Endothelial cell of umbilical vein (primary cell): ENCODE results near the gene CSNK1D. TPM values are rescaled to one million over a fixed set of nuclear protein-coding genes. Genes with fewer than 3 reads are reported as not detected.

Source experiments
- BruUV-seq: library from RNA; stranded (reverse); fragments of 400-500 nt; replicated peaks from 2 replicates; lab custom pipeline; 2021; lab: Mats Ljungman, UMichigan
- CTCF ChIA-PET: fragments of 300-600, 350-600 bp; sonication (Branson Sonifier 250); formaldehyde crosslinking; loops from one replicate; lab custom pipeline; 2021; ENCODE audit warnings: antibody characterized with exemption, inconsistent platforms; lab: Charles Lee
- POLR2A ChIA-PET: fragments of 300-600, 350-600 bp; sonication (Branson Sonifier 250); formaldehyde crosslinking; loops from one replicate; lab custom pipeline; 2021; ENCODE audit warnings: antibody characterized with exemption, inconsistent platforms; lab: Charles Lee
- DNase-seq: peaks from one replicate; pipeline ENCODE4 v3.0.0-alpha.2; 2011; ENCODE audit warnings: low read depth, low spot score
- FAIRE-seq: peaks from 2 replicates; lab custom pipeline; 2011; peaks lifted over from hg19 to GRCh38; lab: Jason Lieb, UNC
- H2AFZ ChIP-seq: 2 replicates; pipeline ENCODE4 v1.6.0; 2012; ENCODE audit warnings: low read depth, low read length, control low read depth, inconsistent platforms
- H3K27ac ChIP-seq: 2 replicates; pipeline ENCODE4 v1.5.1; 2011; ENCODE audit warnings: low read depth, mild to moderate bottlenecking, control low read depth, low read length, moderate library complexity; ENCODE audit not compliant: insufficient read depth
- H3K27me3 ChIP-seq, 2 experiments: 2 replicates each; pipeline versions ENCODE4 v1.6.0 to v1.6.1; 2011; ENCODE audit warnings: low read length in 2 of 2, mixed read lengths in 1 of 2; ENCODE audit not compliant: control insufficient read depth in 2 of 2, insufficient read depth in 2 of 2
- H3K36me3 ChIP-seq, 2 experiments: 2 replicates in 1 of 2; 3 replicates in 1 of 2; pipeline ENCODE4 v1.5.1; 2011; ENCODE audit warnings: low read length in 2 of 2, mild to moderate bottlenecking in 1 of 2, moderate library complexity in 1 of 2; ENCODE audit not compliant: control insufficient read depth in 2 of 2, insufficient read depth in 2 of 2; ENCODE audit errors: extremely low read depth in 1 of 2
- H3K4me1 ChIP-seq: 3 replicates; pipeline ENCODE4 v1.5.1; 2011; ENCODE audit warnings: mild to moderate bottlenecking, low read length; ENCODE audit not compliant: control insufficient read depth, insufficient read depth; ENCODE audit errors: extremely low read depth
- H3K4me2 ChIP-seq: 2 replicates; pipeline ENCODE4 v1.6.1; 2011; ENCODE audit warnings: low read length, control low read depth, mixed read lengths; ENCODE audit not compliant: insufficient read depth
- H3K4me3 ChIP-seq, 3 experiments: fragments of 200-600 bp in 1 of 3; sonication (generic), shearing (Covaris generic) in 1 of 3; replicated peaks in 1 of 3; 2 replicates each; pipeline ENCODE4 v1.5.1; 2011 to 2016; ENCODE audit warnings: control low read depth in 3 of 3, low read length in 3 of 3, mild to moderate bottlenecking in 2 of 3, inconsistent platforms in 1 of 3, low read depth in 1 of 3, moderate library complexity in 1 of 3; ENCODE audit not compliant: insufficient read depth in 1 of 3
- H3K79me2 ChIP-seq: 2 replicates; pipeline ENCODE4 v1.6.0; 2012; ENCODE audit warnings: low read length, inconsistent platforms; ENCODE audit not compliant: control insufficient read depth, insufficient read depth
- H3K9ac ChIP-seq: replicated peaks from 2 replicates; pipeline ENCODE3; 2011; ENCODE audit warnings: low read length, control low read depth; ENCODE audit not compliant: insufficient read depth; ENCODE audit errors: extremely low read depth
- H3K9me1 ChIP-seq: replicated peaks from 3 replicates; pipeline ENCODE4 v1.6.0; 2011; ENCODE audit warnings: mild to moderate bottlenecking, low read length; ENCODE audit not compliant: control insufficient read depth, insufficient read depth; ENCODE audit errors: extremely low read depth
- H3K9me3 ChIP-seq: replicated peaks from 2 replicates; pipeline ENCODE4 v1.5.1; 2012; ENCODE audit warnings: low read length, inconsistent platforms; ENCODE audit not compliant: control insufficient read depth, insufficient read depth
- H4K20me1 ChIP-seq: replicated peaks from 2 replicates; pipeline ENCODE3; 2011; ENCODE audit warnings: mild to moderate bottlenecking, low read length; ENCODE audit not compliant: control insufficient read depth, insufficient read depth; ENCODE audit errors: extremely low read depth
- EZH2 ChIP-seq: IDR thresholded peaks from 2 replicates; pipeline ENCODE4 v1.6.1; 2012; ENCODE audit warnings: borderline replicate concordance, low read depth, mild to moderate bottlenecking, moderate library complexity, low read length, inconsistent platforms; ENCODE audit not compliant: severe bottlenecking
- FOS ChIP-seq: IDR thresholded peaks from 2 replicates; pipeline ENCODE4 v1.6.1; 2011; ENCODE audit warnings: mild to moderate bottlenecking, low read length, moderate library complexity, borderline replicate concordance; ENCODE audit not compliant: insufficient read depth
- GATA2 ChIP-seq: IDR thresholded peaks from 2 replicates; pipeline ENCODE4 v1.7.0; 2011; ENCODE audit warnings: low read depth, mild to moderate bottlenecking, moderate library complexity, mixed read lengths, low read length; ENCODE audit not compliant: insufficient read length, insufficient read depth
- JUN ChIP-seq: IDR thresholded peaks from 2 replicates; pipeline ENCODE4 v1.6.1; 2011; ENCODE audit warnings: borderline replicate concordance, low read depth; ENCODE audit not compliant: insufficient read length, insufficient read depth
- MYC ChIP-seq: IDR thresholded peaks from one replicate; pipeline ENCODE4 v1.6.1; 2011; ENCODE audit warnings: mild to moderate bottlenecking, low read depth, low read length
- POLR2AphosphoS5 ChIP-seq: IDR thresholded peaks from 2 replicates; pipeline ENCODE4 v1.6.1; 2012; ENCODE audit warnings: low read depth, mild to moderate bottlenecking, control low read depth, low read length, moderate library complexity; ENCODE audit not compliant: insufficient read depth
- dilution Hi-C: fragments of 300-500 bp; cut with MboI; formaldehyde crosslinking; loops from one replicate; pipeline ENCODE4 v1.15.0; 2019; ENCODE audit warnings: low sequenced_read_pairs; ENCODE audit not compliant: extremely low pct_ligation_motif_present
- intact Hi-C: fragments of 100-400 bp; cut with micrococcal nuclease; formaldehyde crosslinking; loops from one replicate; pipeline ENCODE4 v1.10.0; 2022
- polyA plus RNA-seq, 4 experiments: library from polyadenylated mRNA; depleted of rRNA in 3 of 4; stranded (reverse) in 3 of 4; unstranded in 1 of 4; fragments of >200 nt; gene quantifications; 2 replicates each; pipeline versions ENCODE4 v1.2.1 to v1.2.3, GENCODE V29; 2011 to 2012; ENCODE audit warnings: missing spikeins in 1 of 4
- total RNA-seq: library from RNA; stranded (reverse); gene quantifications from 2 replicates; pipeline ENCODE4 v1.2.3, GENCODE V29; 2021
- TF ChIP-seq, protein P1 (sequence below), 2 donors: IDR thresholded peaks; 1 replicate in 1 of 2; 2 replicates in 1 of 2; pipeline ENCODE4 v1.5.1; 2011; ENCODE audit warnings: low read length in 2 of 2, mild to moderate bottlenecking in 2 of 2, moderate library complexity in 2 of 2, control low read depth in 1 of 2, inconsistent platforms in 1 of 2, low read depth in 1 of 2; ENCODE audit not compliant: insufficient read depth in 1 of 2; ENCODE audit errors: extremely low read depth in 1 of 2
- TF ChIP-seq, protein P2 (sequence below): IDR thresholded peaks from 2 replicates; pipeline ENCODE4 v1.6.1; 2011; ENCODE audit not compliant: insufficient read depth, insufficient read length

Gene CSNK1D
- total and polyA plus RNA-seq, 2 donors (not counting 3 experiments of a cell fraction or from before 2014, with no cell fraction given) = 127 to 155 TPM

DNA sequence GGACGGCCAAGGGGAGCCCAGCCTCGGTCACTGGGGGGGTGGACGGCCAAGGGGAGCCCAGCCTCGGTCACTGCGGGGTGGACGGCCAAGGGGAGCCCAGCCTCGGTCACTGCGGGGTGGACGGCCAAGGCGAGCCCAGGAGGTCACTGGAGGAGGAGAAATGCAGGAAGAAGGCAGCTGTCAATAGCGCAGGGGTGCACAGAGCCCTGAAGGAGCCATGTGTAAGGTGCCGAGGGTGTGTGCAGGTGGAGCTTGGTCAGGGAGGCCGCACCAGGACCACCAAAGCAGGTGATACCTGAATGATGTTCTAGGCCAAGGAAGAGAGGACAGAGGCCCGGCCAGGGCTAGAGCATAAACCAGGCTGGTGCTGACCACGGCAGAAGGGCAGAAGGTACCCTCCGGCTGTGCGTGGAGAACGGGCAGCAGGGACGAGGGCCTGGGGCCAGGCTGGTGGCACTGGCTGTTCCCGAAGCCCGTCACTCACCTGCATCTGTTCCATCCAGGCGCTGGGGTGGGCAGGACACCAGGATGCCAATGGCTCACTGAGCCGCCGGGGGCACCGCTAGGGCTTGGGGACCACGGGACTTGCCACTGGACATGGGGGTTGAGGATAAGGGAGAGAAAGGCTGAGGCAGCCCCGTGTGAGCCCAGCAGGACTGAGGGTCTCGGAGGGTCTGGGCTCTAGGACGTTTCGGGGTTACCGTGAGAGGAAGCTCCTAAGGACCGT lies 55.0 kb downstream of the CSNK1D start:
- Histone ChIP-seq H3K27ac (peak overlapping the region; percentile 98), H3K4me1 (peaks cover 22% of the 10 kb centered on the region), H3K9me1 (no peaks in the 10 kb centered on the region), H2AFZ (no peak overlapping the region), H3K79me2 (no peaks in the 10 kb centered on the region), H3K36me3 (no peaks in the 10 kb centered on the region), H3K9me3 (no peaks in the 10 kb centered on the region), H3K4me3 (no peak overlapping the region), H3K9ac (no peak overlapping the region), H4K20me1 (no peaks in the 10 kb centered on the region), H3K27me3 (no peaks in the 10 kb centered on the region), H3K4me2 (no peak overlapping the region)
- ChIA-PET POLR2A (no interaction called here), CTCF (interaction anchor here (5.3 kb wide), 1 partner anchor 13 kb away, joined by 22 read pairs; no protein-coding TSS in a partner anchor)
- no TSS peak for BruUV-seq
- DNase-seq (no peak), FAIRE-seq (no peak)
- TF ChIP-seq POLR2AphosphoS5 = no peak
- TF ChIP-seq, protein P1, sequence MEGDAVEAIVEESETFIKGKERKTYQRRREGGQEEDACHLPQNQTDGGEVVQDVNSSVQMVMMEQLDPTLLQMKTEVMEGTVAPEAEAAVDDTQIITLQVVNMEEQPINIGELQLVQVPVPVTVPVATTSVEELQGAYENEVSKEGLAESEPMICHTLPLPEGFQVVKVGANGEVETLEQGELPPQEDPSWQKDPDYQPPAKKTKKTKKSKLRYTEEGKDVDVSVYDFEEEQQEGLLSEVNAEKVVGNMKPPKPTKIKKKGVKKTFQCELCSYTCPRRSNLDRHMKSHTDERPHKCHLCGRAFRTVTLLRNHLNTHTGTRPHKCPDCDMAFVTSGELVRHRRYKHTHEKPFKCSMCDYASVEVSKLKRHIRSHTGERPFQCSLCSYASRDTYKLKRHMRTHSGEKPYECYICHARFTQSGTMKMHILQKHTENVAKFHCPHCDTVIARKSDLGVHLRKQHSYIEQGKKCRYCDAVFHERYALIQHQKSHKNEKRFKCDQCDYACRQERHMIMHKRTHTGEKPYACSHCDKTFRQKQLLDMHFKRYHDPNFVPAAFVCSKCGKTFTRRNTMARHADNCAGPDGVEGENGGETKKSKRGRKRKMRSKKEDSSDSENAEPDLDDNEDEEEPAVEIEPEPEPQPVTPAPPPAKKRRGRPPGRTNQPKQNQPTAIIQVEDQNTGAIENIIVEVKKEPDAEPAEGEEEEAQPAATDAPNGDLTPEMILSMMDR (IDR thresholded peaks at IDR 0.05; ENCODE audit: extremely low read depth in 1 of 2, insufficient read depth in 1 of 2, low read depth in 1 of 2, low read length in 2 of 2) = no peak
- TF ChIP-seq GATA2 = no peak
- TF ChIP-seq EZH2 = no peak
- no peak for TF ChIP-seq MYC
- TF ChIP-seq, protein P2, sequence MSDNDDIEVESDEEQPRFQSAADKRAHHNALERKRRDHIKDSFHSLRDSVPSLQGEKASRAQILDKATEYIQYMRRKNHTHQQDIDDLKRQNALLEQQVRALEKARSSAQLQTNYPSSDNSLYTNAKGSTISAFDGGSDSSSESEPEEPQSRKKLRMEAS = no peak
- TF ChIP-seq FOS = no peak
- no peak for TF ChIP-seq JUN
- dilution Hi-C loops (no loop called here), intact Hi-C loops (loop anchor here (10.0 kb wide), 1 partner anchor 194 kb away; the partner anchor contains the start of genes CENPX and LRRC45)
